Measurements from ENCODE around the gene MYH6. TPM values are rescaled to one million over a fixed set of nuclear protein-coding genes. Genes with fewer than 3 reads are reported as not detected.
"Not testable (repeated sequence)": the region's sequence is repeated elsewhere in the genome, so short reads cannot be mapped to it uniquely, and the experiment has no call there.

MYH6 gene
- total RNA-seq, 1 donor from 2014 or later, result not detected

GRCh38 chr14:23435543-23436326 lies 27.7 kb upstream of the MYH6 start, which contains the start of gene MYH7:
TSS of gene MYH7 (minus strand) at chr14:23435660. CDS start at chr14:23433732, 1,928 bp downstream.
- DNase-seq, result no peak

DNA sequence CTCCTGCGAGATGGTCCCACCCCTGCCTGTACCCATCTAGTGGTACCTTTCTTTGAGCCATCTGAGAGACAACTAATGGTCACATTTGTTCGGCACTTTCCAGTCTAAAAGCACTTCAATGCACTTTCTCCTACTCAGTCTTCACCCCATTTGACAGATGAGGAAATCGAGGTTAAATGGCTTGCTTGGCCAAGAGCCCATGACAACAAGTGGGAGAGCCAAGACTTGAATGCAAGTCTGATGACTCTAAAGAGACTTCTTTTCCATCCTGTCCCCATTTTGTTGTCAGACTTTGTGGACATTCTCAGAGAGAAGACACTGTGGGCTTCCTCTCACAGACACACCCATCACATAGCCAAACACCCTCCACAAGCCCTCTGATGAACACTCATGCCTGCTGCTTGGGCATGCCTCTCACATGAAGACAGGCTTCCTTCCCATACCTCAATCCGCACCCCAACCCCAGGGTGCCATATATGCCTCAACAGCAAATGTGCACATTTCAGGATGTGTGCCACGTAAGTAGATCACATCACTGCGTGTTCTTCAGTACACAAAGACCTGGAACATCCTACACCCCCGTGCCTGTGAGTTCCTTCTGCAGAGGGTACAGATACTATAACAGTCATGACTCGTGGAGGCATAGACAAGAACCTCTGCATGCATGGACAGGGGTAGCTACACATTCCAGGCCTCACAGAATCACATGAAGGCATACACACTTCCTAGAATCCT lies 26.6 kb upstream of the MYH6 start:
- peak; percentile 17 for DNase-seq

GRCh38 chr14:23433457-23433856 lies 25.4 kb upstream of the MYH6 start:
- no peak for DNase-seq

DNA sequence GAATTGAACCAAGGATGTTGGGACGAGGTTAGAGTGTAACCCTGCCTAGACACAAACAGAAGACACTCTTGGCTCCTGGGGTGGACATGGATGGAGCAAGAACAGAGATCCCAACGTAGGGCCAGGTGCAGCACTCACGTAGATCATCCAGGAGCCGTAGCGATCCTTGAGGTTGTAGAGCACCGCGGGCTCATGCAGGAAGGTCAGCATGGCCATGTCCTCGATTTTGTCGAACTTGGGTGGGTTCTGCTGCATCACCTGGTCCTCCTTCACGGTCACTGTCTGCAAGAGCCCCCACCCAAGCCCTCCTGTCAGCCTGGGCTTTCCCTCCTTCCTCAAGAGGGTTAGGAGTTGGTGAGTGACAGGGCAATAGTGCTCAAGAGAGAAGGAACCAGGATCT lies 24.9 kb upstream of the MYH6 start:
- DNase-seq, result no peak

GRCh38 chr14:23432102-23432925 lies 24.2 kb upstream of the MYH6 start:
- no peak for DNase-seq

- no peak for DNase-seq
Observed at GRCh38 chr14:23431486-23431885, 23.4 kb upstream of the MYH6 start.

- peak; percentile 61 for DNase-seq
Observed at GRCh38 chr14:23430723-23431085, 22.6 kb upstream of the MYH6 start.

DNA sequence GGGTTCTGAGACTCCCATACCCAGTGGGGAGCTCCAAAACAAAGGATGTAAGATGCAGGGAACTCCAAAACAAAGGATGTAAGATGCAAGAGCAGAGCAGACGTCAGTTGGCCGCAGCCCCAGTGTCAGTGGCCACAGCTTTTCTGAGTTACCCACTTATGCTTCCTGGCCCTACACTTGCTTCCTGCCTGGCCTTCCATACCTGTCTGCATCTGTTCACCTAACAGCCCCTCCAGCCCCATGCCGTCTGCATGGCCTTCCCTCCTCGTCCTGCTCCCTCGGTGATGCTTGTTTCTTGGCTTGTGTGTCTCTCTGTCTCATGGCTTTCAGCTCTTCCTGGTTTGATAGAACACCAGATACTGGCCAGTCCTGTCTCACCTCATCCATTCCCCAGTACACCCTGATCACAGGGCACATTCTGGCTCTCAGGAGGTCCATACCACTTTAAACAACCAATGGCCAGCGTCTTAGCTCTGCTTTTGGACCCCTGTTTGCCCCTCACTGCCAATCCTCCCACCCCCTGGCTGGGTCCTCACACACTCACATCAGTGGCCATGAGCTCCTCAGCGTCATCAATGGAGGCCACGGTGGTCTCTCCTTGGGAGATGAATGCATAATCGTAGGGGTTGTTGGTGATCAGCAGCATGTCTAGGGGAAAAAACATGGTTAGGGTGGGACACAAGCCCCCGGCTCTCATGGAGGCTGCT lies 22.1 kb upstream of the MYH6 start:
- no peak for DNase-seq

DNA sequence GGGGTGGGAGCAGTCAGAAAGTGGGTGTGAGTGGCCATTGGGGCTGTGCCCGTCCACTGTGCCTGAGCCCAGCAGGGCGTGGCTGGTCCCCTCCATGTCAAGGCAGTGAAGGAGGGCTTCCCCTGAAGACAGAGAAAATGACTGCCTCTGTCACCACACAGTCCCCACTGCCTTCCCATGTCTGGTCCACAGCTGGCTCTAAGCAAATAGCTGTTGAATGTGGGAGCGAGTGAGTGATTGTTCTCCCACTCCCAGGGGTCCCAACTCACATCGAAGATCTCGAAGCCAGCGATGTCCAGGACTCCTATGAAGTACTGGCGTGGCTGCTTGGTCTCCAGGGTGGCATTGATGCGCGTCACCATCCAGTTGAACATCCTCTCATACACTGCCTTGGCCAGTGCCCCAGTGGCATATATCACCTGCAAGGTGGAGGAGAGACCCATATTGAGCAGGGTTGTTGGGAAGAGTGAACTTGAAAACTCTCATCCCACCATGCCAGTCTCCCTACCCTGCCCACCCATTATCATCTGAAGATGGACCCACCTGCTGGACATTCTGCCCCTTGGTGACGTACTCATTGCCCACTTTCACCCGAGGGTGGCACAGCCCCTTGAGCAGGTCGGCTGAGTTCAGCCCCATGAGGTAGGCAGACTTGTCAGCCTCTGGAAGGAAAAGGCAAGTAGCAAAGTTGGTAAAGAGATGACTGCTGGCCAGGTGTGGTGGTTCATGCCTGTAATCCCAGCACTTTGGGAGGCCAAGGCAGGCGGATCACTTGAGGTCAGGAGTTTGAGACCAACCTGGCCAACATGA lies 20.8 kb upstream of the MYH6 start:
- DNase-seq, result no peak

- DNase-seq, result not testable (repeated sequence)
Observed at GRCh38 chr14:23425798-23426197, 17.7 kb upstream of the MYH6 start.

GRCh38 chr14:23425169-23425568 lies 17.1 kb upstream of the MYH6 start:
- DNase-seq, result no peak

DNA sequence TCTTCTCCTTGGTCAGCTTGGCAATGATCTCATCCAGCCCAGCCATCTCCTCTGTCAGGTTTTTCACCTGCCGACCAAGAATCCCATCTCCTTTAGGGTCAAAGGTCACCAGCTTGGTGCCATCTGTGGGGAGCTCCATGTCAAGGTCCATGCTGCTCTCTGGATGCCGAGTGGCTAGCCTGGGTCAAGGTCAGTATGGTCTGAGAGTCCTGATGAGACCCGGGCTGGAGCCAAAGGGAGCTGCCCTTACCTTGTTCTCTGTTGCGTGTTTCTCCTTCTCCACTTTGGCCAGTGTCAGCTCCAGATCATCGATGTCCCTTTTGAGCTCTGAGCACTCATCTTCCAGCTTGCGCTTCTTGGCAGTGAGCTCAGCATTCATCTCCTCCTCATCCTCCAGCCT lies 15.6 kb upstream of the MYH6 start:
- no peak for DNase-seq

- no peak for DNase-seq
Observed at GRCh38 chr14:23421594-23421993, 13.5 kb upstream of the MYH6 start.

DNA sequence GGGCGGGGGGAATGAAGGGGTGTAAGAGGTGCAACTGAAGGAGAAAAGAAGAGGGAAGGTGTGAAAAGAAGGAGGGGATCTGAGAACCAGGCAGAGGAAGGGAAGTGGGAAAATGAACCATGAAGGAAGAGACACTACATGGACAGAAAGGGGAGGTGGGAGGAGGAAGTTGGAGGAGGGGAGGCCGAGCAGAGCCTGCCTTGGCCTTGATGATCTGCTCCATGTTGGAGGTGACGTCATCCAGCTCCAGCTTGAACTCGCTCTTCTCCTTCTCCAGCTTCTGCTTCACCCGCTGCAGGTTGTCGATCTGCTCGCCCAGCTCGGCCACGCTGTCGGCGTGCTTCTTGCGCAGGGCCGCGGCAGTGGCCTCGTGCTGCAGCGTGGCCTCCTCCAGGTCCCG lies 11.6 kb upstream of the MYH6 start:
- DNase-seq, result not testable (repeated sequence)

- no peak for DNase-seq
Observed at GRCh38 chr14:23418021-23418420, 9.9 kb upstream of the MYH6 start.

GRCh38 chr14:23417269-23417668 lies 9.2 kb upstream of the MYH6 start:
- not testable (repeated sequence) for DNase-seq

DNA sequence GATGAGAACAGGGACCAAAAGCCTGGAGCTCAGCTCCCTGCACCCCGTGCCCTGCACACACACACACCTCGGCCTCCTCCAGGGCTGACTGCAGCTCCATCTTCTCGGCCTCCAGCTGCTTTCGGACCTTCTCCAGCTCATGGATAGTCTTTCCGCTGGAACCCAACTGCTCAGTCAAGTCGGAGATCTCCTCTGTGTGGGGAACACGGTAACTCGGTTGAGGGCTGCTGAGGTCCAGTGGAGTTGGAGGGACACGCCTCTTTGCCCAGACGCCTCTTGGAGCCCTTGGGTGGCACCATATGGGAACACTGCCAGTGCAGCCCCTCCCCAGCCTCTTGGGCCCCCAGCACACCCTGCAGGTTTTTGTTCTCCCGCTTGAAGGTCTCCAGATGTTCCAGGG lies 8.7 kb upstream of the MYH6 start:
- no peak for DNase-seq

DNA sequence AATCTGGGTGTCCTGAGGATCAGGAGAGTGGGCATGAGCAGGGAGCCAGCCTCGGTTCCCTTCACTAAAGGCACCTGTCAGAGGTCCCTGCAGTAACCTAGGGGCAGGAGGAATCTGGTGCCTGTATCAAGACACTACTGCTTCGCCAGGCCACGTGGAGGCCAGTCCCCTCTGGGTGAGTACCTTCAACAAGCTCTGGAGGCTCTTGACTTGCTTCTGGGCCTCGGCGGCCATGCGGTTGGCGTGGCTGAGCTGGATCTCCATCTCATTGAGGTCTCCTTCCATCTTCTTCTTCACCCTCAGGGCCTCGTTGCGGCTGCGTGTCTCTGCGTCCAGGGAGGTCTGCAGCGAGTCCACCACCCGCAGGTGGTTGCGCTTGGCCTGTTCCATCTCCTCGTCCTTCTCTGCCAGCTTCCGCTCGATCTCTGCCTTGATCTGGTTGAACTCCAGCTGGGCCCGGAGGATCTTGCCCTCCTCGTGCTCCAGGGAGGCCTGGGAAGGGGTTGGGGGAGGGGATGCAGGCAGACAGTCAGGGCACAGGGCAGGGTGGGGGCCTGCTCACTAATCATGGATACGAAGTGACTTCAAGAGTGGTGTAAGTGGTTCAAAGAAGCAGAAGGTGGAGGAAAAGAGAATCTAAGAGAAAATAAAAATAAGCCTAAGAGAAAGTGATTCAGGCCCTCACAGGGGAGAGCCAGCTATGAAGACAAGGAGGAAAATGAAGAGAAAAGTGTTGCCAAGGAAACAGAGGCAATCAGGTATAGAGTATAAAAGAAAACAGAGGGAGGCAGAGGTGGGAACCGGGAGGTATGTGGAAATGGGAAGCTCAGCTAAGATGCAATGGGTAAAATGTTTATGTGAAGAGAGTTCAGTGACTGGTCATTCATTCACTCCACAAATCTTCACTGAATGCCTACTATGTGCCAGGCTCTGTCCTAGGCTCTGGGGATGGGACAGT lies 8.0 kb upstream of the MYH6 start:
- no peak for DNase-seq

DNA sequence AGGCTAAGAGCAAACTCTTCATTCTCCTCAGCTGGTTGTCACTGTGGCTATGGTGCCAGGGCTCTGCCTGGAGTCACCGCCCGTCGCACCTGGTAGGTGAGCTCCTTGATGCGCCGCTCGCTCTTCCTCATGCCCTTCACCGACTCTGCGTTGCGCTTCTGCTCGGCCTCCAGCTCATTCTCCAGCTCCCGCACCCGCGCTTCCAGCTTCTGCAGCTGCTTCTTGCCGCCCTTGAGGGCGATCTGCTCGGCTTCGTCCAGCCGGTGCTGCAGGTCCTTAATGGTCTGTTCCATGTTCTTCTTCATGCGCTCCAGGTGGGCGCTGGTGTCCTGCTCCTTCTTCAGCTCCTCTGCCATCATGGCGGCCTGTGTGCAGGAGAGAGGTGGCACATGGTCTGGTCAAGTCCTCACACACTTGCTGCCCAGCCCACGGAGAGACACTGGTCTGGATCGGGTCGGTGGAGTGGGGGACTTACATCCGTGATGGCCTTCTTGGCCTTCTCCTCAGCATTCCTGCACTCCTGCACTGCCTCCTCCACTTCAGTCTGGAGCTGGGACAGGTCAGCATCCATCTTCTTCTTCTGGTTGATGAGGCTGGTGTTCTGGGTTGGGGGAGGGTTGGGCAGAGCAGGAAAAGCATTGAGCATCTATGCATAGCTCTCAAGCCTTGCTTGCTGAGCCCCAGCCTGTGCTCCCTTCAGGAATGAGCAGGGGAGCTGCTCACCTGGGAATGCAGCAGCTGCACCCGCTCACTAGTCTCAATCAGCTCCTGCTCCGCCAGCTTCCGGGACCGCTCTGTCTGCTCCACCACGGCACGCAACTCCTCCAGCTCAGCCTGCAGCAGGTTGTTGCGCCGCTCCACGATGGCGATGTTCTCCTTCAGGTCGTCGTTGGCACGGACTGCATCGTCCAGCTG lies 7.1 kb upstream of the MYH6 start:
- DNase-seq, result no peak
